CD8-positive, alpha-beta memory T cell (primary cell): ENCODE results near the gene AMHR2. TPM values are rescaled to one million over a fixed set of nuclear protein-coding genes. Genes with fewer than 3 reads are reported as not detected.
"Not testable (repeated sequence)": the region's sequence is repeated elsewhere in the genome, so short reads cannot be mapped to it uniquely, and the experiment has no call there.

ENCODE experiments used
- CTCF ChIA-PET: fragments of 350-600 bp; sonication (Branson Sonifier 250); formaldehyde crosslinking; loops from one replicate; lab custom pipeline; 2021; ENCODE audit warnings: antibody characterized with exemption; lab: Charles Lee
- POLR2A ChIA-PET: fragments of 350-600 bp; sonication (Branson Sonifier 250); formaldehyde crosslinking; loops from one replicate; lab custom pipeline; 2021; ENCODE audit warnings: antibody characterized with exemption; lab: Charles Lee
- DNase-seq, 5 donors: peaks; one replicate each; pipeline versions ENCODE4 v3.0.0 to v3.0.0-alpha.2; 2020 to 2022; ENCODE audit warnings: mixed read lengths in 1 of 5
- H3K27ac ChIP-seq: one replicate; pipeline ENCODE4 v1.7.0; 2013; ENCODE audit warnings: low read depth, mild to moderate bottlenecking, low read length, moderate library complexity
- H3K27me3 ChIP-seq: 2 replicates; pipeline ENCODE4 v1.7.0; 2013; ENCODE audit warnings: low read length, mild to moderate bottlenecking; ENCODE audit not compliant: insufficient read depth, poor library complexity, severe bottlenecking
- H3K36me3 ChIP-seq: 2 replicates; pipeline ENCODE4 v1.7.0; 2013; ENCODE audit warnings: mild to moderate bottlenecking, low read length, moderate library complexity; ENCODE audit not compliant: insufficient read depth
- H3K4me1 ChIP-seq: 2 replicates; pipeline ENCODE4 v1.7.0; 2013; ENCODE audit warnings: mild to moderate bottlenecking, low read length, moderate library complexity; ENCODE audit not compliant: insufficient read depth
- H3K4me3 ChIP-seq: 2 replicates; pipeline ENCODE4 v1.7.0; 2013; ENCODE audit warnings: mild to moderate bottlenecking, low read length
- H3K9me3 ChIP-seq: 2 replicates; pipeline ENCODE4 v1.7.0; 2013; ENCODE audit warnings: mild to moderate bottlenecking, low read length
- H3K27ac Mint-ChIP-seq, 8 donors: one replicate each; pipeline ENCODE4 v1.8.0; 2020 to 2021; ENCODE audit warnings: mixed read lengths in 8 of 8, mild to moderate bottlenecking in 6 of 8, inconsistent platforms in 3 of 8, moderate library complexity in 3 of 8
- H3K27me3 Mint-ChIP-seq, 2 donors: one replicate each; pipeline ENCODE4 v1.8.0; 2020 to 2021; ENCODE audit warnings: mixed read lengths in 2 of 2, mild to moderate bottlenecking in 1 of 2, moderate library complexity in 1 of 2
- H3K36me3 Mint-ChIP-seq, 3 donors: one replicate each; pipeline ENCODE4 v1.8.0; 2020 to 2021; ENCODE audit warnings: mixed read lengths in 3 of 3, inconsistent platforms in 1 of 3, mild to moderate bottlenecking in 1 of 3
- H3K4me1 Mint-ChIP-seq, 3 donors: one replicate each; pipeline ENCODE4 v1.8.0; 2020 to 2021; ENCODE audit warnings: mixed read lengths in 3 of 3, inconsistent platforms in 1 of 3, mild to moderate bottlenecking in 1 of 3
- H3K4me3 Mint-ChIP-seq, 7 donors: one replicate each; pipeline ENCODE4 v1.8.0; 2020 to 2021; ENCODE audit warnings: mixed read lengths in 7 of 7, mild to moderate bottlenecking in 6 of 7, moderate library complexity in 4 of 7, inconsistent platforms in 2 of 7
- H3K9me3 Mint-ChIP-seq, 5 donors: one replicate each; pipeline ENCODE4 v1.8.0; 2020 to 2022; ENCODE audit warnings: mixed read lengths in 5 of 5, mild to moderate bottlenecking in 3 of 5, moderate library complexity in 2 of 5, inconsistent platforms in 1 of 5
- polyA plus RNA-seq: library from polyadenylated mRNA; unstranded; fragments of 300-500 nt; fragmentation: Illumina TruSeq; gene quantifications from one replicate; pipeline ENCODE4 v1.2.3, GENCODE V29; 2021
- total RNA-seq, 2 experiments: library from RNA; stranded (reverse); gene quantifications; one replicate each; pipeline ENCODE4 v1.2.3, GENCODE V29; 2021

AMHR2 gene
- total and polyA plus RNA-seq, 3 experiments from 2014 or later = not detected

GRCh38 chr12:53391724-53392123 is 31.9 kb upstream of the AMHR2 start:
- H3K4me3 Mint-ChIP-seq = peak overlapping the region in 5 of 7 donors; percentile 5 to 50 (median 19)
- no peak overlapping the region for H3K27ac ChIP-seq
- H3K9me3 Mint-ChIP-seq = no peaks in the 10 kb centered on the region
- no peaks in the 10 kb centered on the region for H3K27me3 ChIP-seq
- H3K36me3 ChIP-seq = no peaks in the 10 kb centered on the region
- peak overlapping the region in 3 of 8 donors; percentile 12 to 73 (median 58) for H3K27ac Mint-ChIP-seq
- H3K9me3 ChIP-seq = no peaks in the 10 kb centered on the region
- H3K4me1 ChIP-seq = peaks cover 28% of the 10 kb centered on the region
- no peak for DNase-seq
- no peaks in the 10 kb centered on the region for H3K27me3 Mint-ChIP-seq
- CTCF ChIA-PET = no interaction called here
- POLR2A ChIA-PET = interaction anchor here (0.5 to 0.7 kb wide), 2 partner anchors 27 to 33 kb away, joined by 3 to 5 read pairs; no protein-coding TSS in a partner anchor
- H3K4me1 Mint-ChIP-seq = peaks cover 39 to 60% (median 53%) of the 10 kb centered on the region in 3 donors
- no peak overlapping the region for H3K4me3 ChIP-seq
- peaks cover 0 to 46% (median 6%) of the 10 kb centered on the region in 3 donors for H3K36me3 Mint-ChIP-seq

DNA sequence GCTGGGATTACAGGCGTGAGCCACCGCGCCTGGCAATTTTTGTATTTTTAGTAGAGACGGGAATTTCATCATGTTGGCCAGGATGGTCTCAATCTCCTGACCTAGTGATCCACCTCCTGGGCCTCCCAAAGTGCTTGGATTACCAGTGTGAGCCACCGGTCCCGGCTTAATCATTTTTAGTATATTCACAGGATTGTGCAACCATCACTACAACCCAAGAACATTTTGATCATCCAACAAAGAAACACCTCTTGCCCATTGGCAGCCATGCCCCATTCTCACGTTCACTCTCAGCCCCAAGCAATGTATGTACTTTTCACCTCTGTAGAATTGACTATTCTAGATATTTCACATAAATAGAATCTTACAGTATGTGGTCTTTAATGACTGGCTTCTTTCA is 23.8 kb upstream of the AMHR2 start:
- H3K4me3 Mint-ChIP-seq = no peak overlapping the region
- H3K27ac ChIP-seq = no peak overlapping the region
- H3K4me1 Mint-ChIP-seq = peaks cover 9 to 34% (median 29%) of the 10 kb centered on the region in 3 donors
- DNase-seq = no peak
- H3K27ac Mint-ChIP-seq = peak overlapping the region in 2 of 8 donors; percentile 3 to 58
- H3K4me1 ChIP-seq = no peaks in the 10 kb centered on the region
- H3K27me3 Mint-ChIP-seq = no peaks in the 10 kb centered on the region
- H3K36me3 ChIP-seq = peaks cover 4% of the 10 kb centered on the region
- H3K36me3 Mint-ChIP-seq = peaks cover 0 to 47% (median 5%) of the 10 kb centered on the region in 3 donors
- H3K9me3 ChIP-seq = no peaks in the 10 kb centered on the region
- H3K27me3 ChIP-seq = no peaks in the 10 kb centered on the region
- no peaks in the 10 kb centered on the region for H3K9me3 Mint-ChIP-seq
- no peak overlapping the region for H3K4me3 ChIP-seq
- CTCF ChIA-PET = interaction anchor here (1.1 to 1.7 kb wide), 2 partner anchors 16 to 109 kb away, joined by 3 read pairs; no protein-coding TSS in a partner anchor
- POLR2A ChIA-PET = no interaction called here

- CTCF ChIA-PET = interaction anchor here (0.8 to 1.2 kb wide), 2 partner anchors 19 to 57 kb away, joined by 3 read pairs; no protein-coding TSS in a partner anchor
- H3K27ac ChIP-seq, H3K4me1 ChIP-seq, H3K4me3 Mint-ChIP-seq, H3K4me3 ChIP-seq, DNase-seq, H3K9me3 Mint-ChIP-seq, POLR2A ChIA-PET, H3K27me3 ChIP-seq, H3K9me3 ChIP-seq, H3K27me3 Mint-ChIP-seq: not testable (repeated sequence)
- Mint-ChIP-seq H3K4me1 (peaks cover 6 to 22% (median 19%) of the 10 kb centered on the region in 3 donors), H3K36me3 (peaks cover 0 to 48% (median 9%) of the 10 kb centered on the region in 3 donors), H3K27ac (peak overlapping the region in 2 of 8 donors; percentile 46 to 70)
- peaks cover 11% of the 10 kb centered on the region for H3K36me3 ChIP-seq
These were observed 21.3 kb upstream of the AMHR2 start for GRCh38 chr12:53402351-53402750.

GRCh38 chr12:53402871-53403270 is 20.8 kb upstream of the AMHR2 start:
- peak overlapping the region in 1 of 8 donors; percentile 74 for H3K27ac Mint-ChIP-seq
- Histone ChIP-seq H3K4me3 (no peak overlapping the region), H3K27me3 (no peaks in the 10 kb centered on the region), H3K36me3 (peaks cover 11% of the 10 kb centered on the region), H3K4me1 (no peaks in the 10 kb centered on the region), H3K9me3 (no peaks in the 10 kb centered on the region), H3K27ac (no peak overlapping the region)
- ChIA-PET CTCF (interaction anchor here (1.2 to 2.4 kb wide), 2 partner anchors 18 to 106 kb away, joined by 3 to 7 read pairs; no protein-coding TSS in a partner anchor), POLR2A (no interaction called here)
- no peak overlapping the region for H3K4me3 Mint-ChIP-seq
- H3K4me1 Mint-ChIP-seq = peaks cover 6 to 17% (median 15%) of the 10 kb centered on the region in 3 donors
- H3K36me3 Mint-ChIP-seq = peaks cover 0 to 46% (median 9%) of the 10 kb centered on the region in 3 donors
- no peaks in the 10 kb centered on the region for H3K9me3 Mint-ChIP-seq
- DNase-seq = no peak
- no peaks in the 10 kb centered on the region for H3K27me3 Mint-ChIP-seq

DNA sequence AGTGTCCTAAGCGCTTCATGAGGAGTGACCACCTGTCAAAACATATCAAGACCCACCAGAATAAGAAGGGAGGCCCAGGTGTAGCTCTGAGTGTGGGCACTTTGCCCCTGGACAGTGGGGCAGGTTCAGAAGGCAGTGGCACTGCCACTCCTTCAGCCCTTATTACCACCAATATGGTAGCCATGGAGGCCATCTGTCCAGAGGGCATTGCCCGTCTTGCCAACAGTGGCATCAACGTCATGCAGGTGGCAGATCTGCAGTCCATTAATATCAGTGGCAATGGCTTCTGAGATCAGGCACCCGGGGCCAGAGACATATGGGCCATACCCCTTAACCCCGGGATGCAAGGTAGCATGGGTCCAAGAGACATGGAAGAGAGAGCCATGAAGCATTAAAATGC is 12.7 kb upstream of the AMHR2 start:
- Mint-ChIP-seq H3K27ac (peak overlapping the region in 1 of 8 donors; percentile 56), H3K9me3 (no peaks in the 10 kb centered on the region), H3K27me3 (no peaks in the 10 kb centered on the region), H3K36me3 (peaks cover 4 to 59% (median 22%) of the 10 kb centered on the region in 3 donors), H3K4me1 (peaks cover 15 to 28% (median 21%) of the 10 kb centered on the region in 3 donors), H3K4me3 (no peak overlapping the region)
- Histone ChIP-seq H3K9me3 (no peaks in the 10 kb centered on the region), H3K27me3 (no peaks in the 10 kb centered on the region), H3K27ac (no peak overlapping the region), H3K4me3 (no peak overlapping the region), H3K36me3 (peaks cover 36% of the 10 kb centered on the region), H3K4me1 (peaks cover 5% of the 10 kb centered on the region)
- no peak for DNase-seq
- CTCF ChIA-PET = interaction anchor here (1.5 to 2.6 kb wide), 2 partner anchors 10 to 59 kb away, joined by 7 to 12 read pairs; no protein-coding TSS in a partner anchor
- POLR2A ChIA-PET = no interaction called here

DNA sequence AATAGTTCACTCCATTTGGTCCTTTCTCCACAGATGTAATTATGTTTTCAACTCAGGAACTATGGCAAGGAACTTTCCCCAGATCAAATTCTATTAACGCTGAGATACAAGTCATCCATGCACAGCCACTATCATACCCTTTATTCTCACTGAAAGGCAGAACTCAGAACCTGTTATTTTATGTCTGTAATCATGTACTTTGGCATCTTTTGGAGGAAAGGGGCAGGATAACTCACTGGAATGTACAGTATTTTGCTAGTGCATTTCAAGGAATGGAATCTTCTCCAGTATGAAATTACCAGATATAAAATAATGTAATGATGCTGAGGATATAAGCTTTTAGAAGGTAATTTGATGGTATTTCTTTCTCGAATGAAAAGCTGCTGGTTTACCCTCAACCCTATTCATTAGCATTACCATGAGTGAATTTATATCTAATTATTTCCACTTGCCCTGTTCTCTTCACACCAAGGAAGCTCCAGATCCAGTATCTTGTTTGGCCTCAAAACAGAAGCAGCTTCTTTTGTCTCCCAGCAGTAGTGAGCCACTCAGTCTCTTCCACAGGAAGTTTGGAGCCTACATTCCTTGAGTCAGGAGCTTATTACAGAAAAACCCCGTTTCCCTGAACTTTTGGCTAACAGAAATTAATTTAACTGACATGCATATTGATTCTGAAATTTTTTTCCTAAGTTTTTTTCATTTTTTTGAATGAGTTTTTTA is 10.0 kb upstream of the AMHR2 start:
- H3K4me3 Mint-ChIP-seq = peak overlapping the region in 1 of 7 donors; percentile 62
- Histone ChIP-seq H3K27me3 (no peaks in the 10 kb centered on the region), H3K4me3 (no peak overlapping the region), H3K27ac (no peak overlapping the region), H3K4me1 (peaks cover 5% of the 10 kb centered on the region), H3K36me3 (peaks cover 29% of the 10 kb centered on the region), H3K9me3 (no peaks in the 10 kb centered on the region)
- DNase-seq = no peak
- H3K27ac Mint-ChIP-seq = peak overlapping the region in 5 of 8 donors; percentile 23 to 84 (median 59)
- ChIA-PET CTCF (interaction anchor here (1.0 to 2.4 kb wide), 3 partner anchors 62 to 92 kb away, joined by 3 to 6 read pairs (median 3); partner anchors contain the start of gene AAAS), POLR2A (no interaction called here)
- H3K4me1 Mint-ChIP-seq = peaks cover 18 to 29% (median 26%) of the 10 kb centered on the region in 3 donors
- H3K9me3 Mint-ChIP-seq = no peaks in the 10 kb centered on the region
- H3K36me3 Mint-ChIP-seq = peaks cover 4 to 48% (median 18%) of the 10 kb centered on the region in 3 donors
- no peaks in the 10 kb centered on the region for H3K27me3 Mint-ChIP-seq

DNA sequence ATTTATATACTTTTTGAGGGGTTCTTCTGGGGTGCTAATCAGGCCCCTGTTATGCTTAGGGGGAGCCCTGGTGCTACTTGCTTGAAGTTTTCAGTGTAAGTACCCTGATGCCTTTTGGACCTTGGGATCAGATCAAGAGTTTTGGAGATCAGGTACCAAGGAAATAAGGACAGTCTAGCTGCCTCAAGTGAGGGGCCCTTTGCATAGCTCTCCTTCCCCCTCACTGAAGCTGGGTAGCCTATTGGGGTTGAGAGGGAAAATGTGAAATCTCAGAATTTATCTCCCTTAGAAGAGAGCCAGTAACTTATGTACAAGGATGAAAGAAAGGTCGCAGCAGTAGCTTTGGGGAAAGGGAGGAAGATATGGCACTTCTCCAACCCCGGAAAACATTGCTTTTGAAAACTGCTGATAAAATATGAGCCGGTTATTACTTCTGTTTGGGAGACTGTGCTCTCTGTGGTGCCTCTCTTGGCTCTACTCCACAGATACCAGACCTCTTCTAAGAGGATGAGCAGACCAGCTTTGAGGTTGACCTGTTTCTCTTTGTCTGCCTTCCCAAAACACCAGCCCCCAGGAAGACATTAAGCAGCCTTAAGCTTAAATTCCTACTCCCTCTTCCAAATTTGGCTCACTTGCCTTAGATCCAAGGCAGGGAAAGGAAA is 8.8 kb upstream of the AMHR2 start:
- Mint-ChIP-seq H3K27ac (peak overlapping the region in 3 of 8 donors; percentile 65 to 90 (median 70)), H3K9me3 (no peaks in the 10 kb centered on the region)

More for the DNA sequence above, 8.8 kb upstream of the AMHR2 start:
- CTCF ChIA-PET = interaction anchor here (0.8 to 2.4 kb wide), 3 partner anchors 32 to 94 kb away, joined by 3 to 6 read pairs (median 3); partner anchors contain the start of gene AAAS
- H3K27me3 Mint-ChIP-seq = no peaks in the 10 kb centered on the region
- no peak overlapping the region for H3K4me3 Mint-ChIP-seq
- Histone ChIP-seq H3K27me3 (no peaks in the 10 kb centered on the region), H3K4me3 (no peak overlapping the region), H3K36me3 (peaks cover 21% of the 10 kb centered on the region), H3K4me1 (peaks cover 5% of the 10 kb centered on the region), H3K9me3 (no peaks in the 10 kb centered on the region), H3K27ac (no peak overlapping the region)
- peaks cover 18 to 32% (median 26%) of the 10 kb centered on the region in 3 donors for H3K4me1 Mint-ChIP-seq
- DNase-seq = no peak
- POLR2A ChIA-PET = interaction anchor here (0.6 to 0.7 kb wide), 4 partner anchors 34 to 343 kb away, joined by 3 to 7 read pairs (median 4); no protein-coding TSS in a partner anchor
- H3K36me3 Mint-ChIP-seq = peaks cover 4 to 38% (median 13%) of the 10 kb centered on the region in 3 donors
